Sigmoid colon (tissue), 4 donors: ENCODE results near the gene SAMD4A.
"Not testable (repeated sequence)": the region's sequence is repeated elsewhere in the genome, so short reads cannot be mapped to it uniquely, and the experiment has no call there.

Experiments used
- CTCF ChIP-seq, 4 experiments: fragments of 450-650 bp in 3 of 4; fragments of 200-600 bp in 1 of 4; IDR thresholded peaks; one replicate each; pipeline ENCODE4 v1.5.1; 2016 to 2019; ENCODE audit warnings: antibody characterized with exemption in 4 of 4, mild to moderate bottlenecking in 3 of 4, moderate library complexity in 2 of 4
- EP300 ChIP-seq, 4 donors: sonication (generic); formaldehyde crosslinking; IDR thresholded peaks; one replicate each; pipeline ENCODE4 v1.6.1; 2017; ENCODE audit warnings: antibody characterized with exemption in 4 of 4
- POLR2A ChIP-seq, 2 donors: fragments of 450-650 bp; IDR thresholded peaks; one replicate each; pipeline ENCODE4 v1.6.1; 2016; ENCODE audit warnings: antibody characterized with exemption in 2 of 2, mild to moderate bottlenecking in 2 of 2, moderate library complexity in 2 of 2

DNA sequence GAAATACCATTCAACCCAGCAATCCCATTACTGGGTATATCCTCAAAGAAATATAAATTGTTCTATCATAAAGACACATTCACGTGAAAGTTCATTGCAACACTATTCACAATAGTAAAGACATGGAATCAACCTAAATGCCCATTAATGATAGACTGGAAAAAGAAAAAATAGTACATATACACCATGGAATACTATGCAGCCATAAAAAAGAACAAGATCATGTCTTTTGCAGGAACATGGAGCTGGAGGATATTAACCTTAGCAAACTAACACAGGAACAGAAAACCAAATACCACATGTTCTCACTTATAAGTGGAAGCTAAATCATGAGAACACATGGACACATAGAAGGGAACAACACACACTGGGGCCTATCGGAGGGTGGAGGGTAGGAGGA is 234.6 kb downstream of the SAMD4A start:
- not testable (repeated sequence) for TF ChIP-seq CTCF, EP300, POLR2A (IDR thresholded peaks at IDR 0.05)
